ENCODE data around the gene PRKAR1B. TPM values are rescaled to one million over a fixed set of nuclear protein-coding genes. Genes with fewer than 3 reads are reported as not detected.

Gene PRKAR1B
- total RNA-seq, 2 donors from 2014 or later: 33.5 to 43.2 TPM

- Mint-ChIP-seq H3K9me3 (peaks cover 15% of the 10 kb centered on the region), H3K27me3 (ENCODE audit: insufficient read depth) (no peaks in the 10 kb centered on the region), H3K4me3 (no peak overlapping the region), H3K4me1 (no peaks in the 10 kb centered on the region), H3K27ac (no peak overlapping the region), H3K36me3 (ENCODE audit: low read depth) (peaks cover 44% of the 10 kb centered on the region)
- TF ChIP-seq, protein P1, sequence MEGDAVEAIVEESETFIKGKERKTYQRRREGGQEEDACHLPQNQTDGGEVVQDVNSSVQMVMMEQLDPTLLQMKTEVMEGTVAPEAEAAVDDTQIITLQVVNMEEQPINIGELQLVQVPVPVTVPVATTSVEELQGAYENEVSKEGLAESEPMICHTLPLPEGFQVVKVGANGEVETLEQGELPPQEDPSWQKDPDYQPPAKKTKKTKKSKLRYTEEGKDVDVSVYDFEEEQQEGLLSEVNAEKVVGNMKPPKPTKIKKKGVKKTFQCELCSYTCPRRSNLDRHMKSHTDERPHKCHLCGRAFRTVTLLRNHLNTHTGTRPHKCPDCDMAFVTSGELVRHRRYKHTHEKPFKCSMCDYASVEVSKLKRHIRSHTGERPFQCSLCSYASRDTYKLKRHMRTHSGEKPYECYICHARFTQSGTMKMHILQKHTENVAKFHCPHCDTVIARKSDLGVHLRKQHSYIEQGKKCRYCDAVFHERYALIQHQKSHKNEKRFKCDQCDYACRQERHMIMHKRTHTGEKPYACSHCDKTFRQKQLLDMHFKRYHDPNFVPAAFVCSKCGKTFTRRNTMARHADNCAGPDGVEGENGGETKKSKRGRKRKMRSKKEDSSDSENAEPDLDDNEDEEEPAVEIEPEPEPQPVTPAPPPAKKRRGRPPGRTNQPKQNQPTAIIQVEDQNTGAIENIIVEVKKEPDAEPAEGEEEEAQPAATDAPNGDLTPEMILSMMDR (conservative IDR thresholded peaks at IDR 0.05): no peak
- Histone ChIP-seq H3K27me3 (ENCODE audit: control insufficient read depth, insufficient read depth, low read length, poor library complexity, severe bottlenecking) (no peaks in the 10 kb centered on the region), H3K36me3 (ENCODE audit: control insufficient read depth, insufficient read depth, low read length) (peaks cover 9% of the 10 kb centered on the region), H3K27ac (ENCODE audit: low read depth, low read length) (no peak overlapping the region), H3K9ac (ENCODE audit: extremely low read depth, low read length, poor library complexity, severe bottlenecking) (no peak overlapping the region), H3K4me1 (ENCODE audit: control insufficient read depth, insufficient read depth, low read length) (no peaks in the 10 kb centered on the region), H3K9me3 (ENCODE audit: control insufficient read depth, low read length) (no peaks in the 10 kb centered on the region), H3K4me3 (ENCODE audit: low read length) (no peak overlapping the region)
- WGBS, 2 experiments (ENCODE audit: insufficient coverage in 1 of 2, insufficient read length in 1 of 2): 90 to 91% methylated on average over 24 to 45 of the region's 45 CpGs
- no peak for DNase-seq
These were observed 136.1 kb downstream of the PRKAR1B start for GRCh38 chr7:590731-591551.

- Mint-ChIP-seq H3K27ac (no peak overlapping the region), H3K36me3 (ENCODE audit: low read depth) (peaks cover 48% of the 10 kb centered on the region), H3K9me3 (peaks cover 18% of the 10 kb centered on the region), H3K4me3 (no peak overlapping the region), H3K27me3 (ENCODE audit: insufficient read depth) (no peaks in the 10 kb centered on the region), H3K4me1 (no peaks in the 10 kb centered on the region)
- no peak for DNase-seq
- no peak overlapping the region for H3K4me3 ChIP-seq (ENCODE audit: low read length)
- TF ChIP-seq, protein P1 (conservative IDR thresholded peaks at IDR 0.05): no peak
- H3K4me1 ChIP-seq (ENCODE audit: control insufficient read depth, insufficient read depth, low read length): no peaks in the 10 kb centered on the region
- no peaks in the 10 kb centered on the region for H3K27me3 ChIP-seq (ENCODE audit: control insufficient read depth, insufficient read depth, low read length, poor library complexity, severe bottlenecking)
- H3K9ac ChIP-seq (ENCODE audit: extremely low read depth, low read length, poor library complexity, severe bottlenecking): no peak overlapping the region
- no peak overlapping the region for H3K27ac ChIP-seq (ENCODE audit: low read depth, low read length)
- H3K9me3 ChIP-seq (ENCODE audit: control insufficient read depth, low read length): no peaks in the 10 kb centered on the region
- 94 to 95% methylated on average over 27 to 30 of the region's 30 CpGs for WGBS, 2 experiments (ENCODE audit: insufficient coverage in 1 of 2, insufficient read length in 1 of 2)
- peaks cover 9% of the 10 kb centered on the region for H3K36me3 ChIP-seq (ENCODE audit: control insufficient read depth, insufficient read depth, low read length)
These were observed 137.1 kb downstream of the PRKAR1B start for GRCh38 chr7:589781-590575.

DNA sequence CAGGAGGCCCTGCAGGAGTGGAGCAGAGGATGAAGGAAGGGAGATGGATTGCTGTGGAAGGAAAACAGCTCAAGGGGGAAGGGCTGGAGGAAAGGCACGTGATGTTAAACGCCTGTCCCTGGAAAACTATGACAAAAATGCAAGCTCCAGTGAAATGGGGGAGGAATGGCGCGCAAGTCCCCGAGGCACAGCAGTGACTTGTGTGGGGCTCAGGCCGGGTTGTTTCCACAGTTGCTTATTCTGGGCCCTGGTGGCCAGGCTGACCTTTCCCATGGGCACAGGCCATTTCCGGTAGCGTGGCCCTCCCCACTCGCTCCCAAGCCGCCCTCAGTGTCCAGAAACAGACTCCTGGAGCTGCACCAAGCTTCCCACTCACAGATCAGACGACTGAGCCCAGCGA, 139.3 kb downstream of the PRKAR1B start:
- Mint-ChIP-seq H3K4me3 (no peak overlapping the region), H3K4me1 (no peaks in the 10 kb centered on the region), H3K27me3 (ENCODE audit: insufficient read depth) (no peaks in the 10 kb centered on the region), H3K9me3 (peaks cover 21% of the 10 kb centered on the region), H3K36me3 (ENCODE audit: low read depth) (peaks cover 69% of the 10 kb centered on the region), H3K27ac (no peak overlapping the region)
- WGBS, 2 experiments (ENCODE audit: insufficient coverage in 1 of 2, insufficient read length in 1 of 2): 87 to 90% methylated on average over 8 to 12 of the region's 12 CpGs
- no peak for DNase-seq
- Histone ChIP-seq H3K4me3 (ENCODE audit: low read length) (no peak overlapping the region), H3K27ac (ENCODE audit: low read depth, low read length) (no peak overlapping the region), H3K4me1 (ENCODE audit: control insufficient read depth, insufficient read depth, low read length) (no peaks in the 10 kb centered on the region), H3K27me3 (ENCODE audit: control insufficient read depth, insufficient read depth, low read length, poor library complexity, severe bottlenecking) (no peaks in the 10 kb centered on the region), H3K36me3 (ENCODE audit: control insufficient read depth, insufficient read depth, low read length) (peaks cover 9% of the 10 kb centered on the region), H3K9ac (ENCODE audit: extremely low read depth, low read length, poor library complexity, severe bottlenecking) (no peak overlapping the region), H3K9me3 (ENCODE audit: control insufficient read depth, low read length) (no peaks in the 10 kb centered on the region)
- TF ChIP-seq, protein P1 (conservative IDR thresholded peaks at IDR 0.05): no peak

All from endodermal cell (in vitro differentiated cells).